Upper lobe of left lung (tissue), 4 donors: ENCODE results near the gene PRKG1.

Source experiments
- EP300 ChIP-seq, 4 donors: sonication (generic); formaldehyde crosslinking; IDR thresholded peaks; one replicate each; pipeline ENCODE4 v1.5.1; 2017; ENCODE audit warnings: antibody characterized with exemption in 4 of 4, control low read depth in 2 of 4
- TF ChIP-seq, protein P1 (sequence below), 6 experiments: fragments of 450-650 bp in 4 of 6; fragments of 200-600 bp in 2 of 6; sonication (generic) in 2 of 6; IDR thresholded peaks; one replicate each; pipeline ENCODE4 v1.5.1; 2016 to 2019; ENCODE audit warnings: antibody characterized with exemption in 6 of 6

DNA sequence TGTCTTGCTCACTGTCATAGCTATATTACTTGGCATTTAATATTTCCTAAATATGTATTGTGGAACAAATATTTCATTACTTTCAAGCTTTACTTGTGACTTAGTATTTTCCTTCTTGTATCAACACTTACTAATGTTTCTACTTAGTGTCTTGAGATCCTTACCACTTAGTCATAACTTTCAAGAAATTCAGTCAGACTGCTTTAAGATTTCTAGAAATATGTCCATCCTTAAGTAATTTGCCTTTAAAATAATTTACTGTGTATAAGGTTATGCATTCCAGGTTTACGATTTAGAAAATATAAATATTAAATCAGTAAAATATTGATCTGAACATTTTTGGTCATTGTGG lies 712.4 kb downstream of the PRKG1 start:
- TF ChIP-seq EP300 (IDR thresholded peaks at IDR 0.05), result no peak
- TF ChIP-seq, protein P1, sequence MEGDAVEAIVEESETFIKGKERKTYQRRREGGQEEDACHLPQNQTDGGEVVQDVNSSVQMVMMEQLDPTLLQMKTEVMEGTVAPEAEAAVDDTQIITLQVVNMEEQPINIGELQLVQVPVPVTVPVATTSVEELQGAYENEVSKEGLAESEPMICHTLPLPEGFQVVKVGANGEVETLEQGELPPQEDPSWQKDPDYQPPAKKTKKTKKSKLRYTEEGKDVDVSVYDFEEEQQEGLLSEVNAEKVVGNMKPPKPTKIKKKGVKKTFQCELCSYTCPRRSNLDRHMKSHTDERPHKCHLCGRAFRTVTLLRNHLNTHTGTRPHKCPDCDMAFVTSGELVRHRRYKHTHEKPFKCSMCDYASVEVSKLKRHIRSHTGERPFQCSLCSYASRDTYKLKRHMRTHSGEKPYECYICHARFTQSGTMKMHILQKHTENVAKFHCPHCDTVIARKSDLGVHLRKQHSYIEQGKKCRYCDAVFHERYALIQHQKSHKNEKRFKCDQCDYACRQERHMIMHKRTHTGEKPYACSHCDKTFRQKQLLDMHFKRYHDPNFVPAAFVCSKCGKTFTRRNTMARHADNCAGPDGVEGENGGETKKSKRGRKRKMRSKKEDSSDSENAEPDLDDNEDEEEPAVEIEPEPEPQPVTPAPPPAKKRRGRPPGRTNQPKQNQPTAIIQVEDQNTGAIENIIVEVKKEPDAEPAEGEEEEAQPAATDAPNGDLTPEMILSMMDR (IDR thresholded peaks at IDR 0.05), result no peak
